WTC11 (cell line): ENCODE measurements around the gene NTN1.

ENCODE experiments used
- ETV6 ChIP-seq: sonication (generic); formaldehyde crosslinking; IDR thresholded peaks from 2 replicates; pipeline ENCODE4 v1.8.1; 2022; ENCODE audit warnings: mild to moderate bottlenecking, missing genetic modification reagents
- FOXP1 ChIP-seq: sonication (generic); formaldehyde crosslinking; IDR thresholded peaks from 2 replicates; pipeline ENCODE4 v1.8.0; 2022; ENCODE audit warnings: missing genetic modification reagents, mild to moderate bottlenecking, moderate library complexity, borderline replicate concordance
- IRF2 ChIP-seq: sonication (generic); formaldehyde crosslinking; IDR thresholded peaks from 2 replicates; pipeline ENCODE4 v1.8.0; 2022; ENCODE audit warnings: low read depth, missing genetic modification reagents, borderline replicate concordance
- KAT7 ChIP-seq: sonication (generic); formaldehyde crosslinking; IDR thresholded peaks from 2 replicates; pipeline ENCODE4 v1.8.1; 2023; ENCODE audit warnings: missing genetic modification reagents, mild to moderate bottlenecking, borderline replicate concordance
- NR3C1 ChIP-seq: sonication (generic); formaldehyde crosslinking; conservative IDR thresholded peaks from 2 replicates; pipeline ENCODE4 v1.8.1; 2023; ENCODE audit warnings: low read depth, mild to moderate bottlenecking, missing genetic modification reagents
- OVOL2 ChIP-seq: fragments of 250-450 bp; sonication (Bioruptor Pico); IDR thresholded peaks from 2 replicates; pipeline ENCODE4 v1.9.0; 2021; ENCODE audit warnings: mild to moderate bottlenecking, borderline replicate concordance
- SP1 ChIP-seq: sonication (generic); formaldehyde crosslinking; conservative IDR thresholded peaks from 2 replicates; pipeline ENCODE4 v1.8.1; 2022; ENCODE audit warnings: missing genetic modification reagents
- TCF7 ChIP-seq: sonication (generic); formaldehyde crosslinking; IDR thresholded peaks from 2 replicates; pipeline ENCODE4 v1.8.0; 2022; ENCODE audit warnings: mild to moderate bottlenecking, low read depth, missing genetic modification reagents, moderate library complexity
- TF ChIP-seq, protein P1 (sequence below): fragments of 200-600 bp; IDR thresholded peaks from 2 replicates; pipeline ENCODE4 v1.8.0; 2022; ENCODE audit warnings: antibody characterized with exemption
- TF ChIP-seq, protein P2 (sequence below): sonication (generic); formaldehyde crosslinking; IDR thresholded peaks from 2 replicates; pipeline ENCODE4 v1.8.0; 2022; ENCODE audit warnings: mild to moderate bottlenecking, missing genetic modification reagents
- TF ChIP-seq, protein P3 (sequence below): sonication (generic); formaldehyde crosslinking; IDR thresholded peaks from 2 replicates; pipeline ENCODE4 v1.8.1; 2022; ENCODE audit warnings: missing genetic modification reagents, borderline replicate concordance
- TF ChIP-seq, protein P4 (sequence below): sonication (generic); formaldehyde crosslinking; IDR thresholded peaks from 2 replicates; pipeline ENCODE4 v1.8.0; 2022; ENCODE audit warnings: mild to moderate bottlenecking, missing genetic modification reagents
- TF ChIP-seq, protein P5 (sequence below): sonication (generic); formaldehyde crosslinking; IDR thresholded peaks from 2 replicates; pipeline ENCODE4 v1.8.1; 2023; ENCODE audit warnings: mild to moderate bottlenecking, missing genetic modification reagents

DNA sequence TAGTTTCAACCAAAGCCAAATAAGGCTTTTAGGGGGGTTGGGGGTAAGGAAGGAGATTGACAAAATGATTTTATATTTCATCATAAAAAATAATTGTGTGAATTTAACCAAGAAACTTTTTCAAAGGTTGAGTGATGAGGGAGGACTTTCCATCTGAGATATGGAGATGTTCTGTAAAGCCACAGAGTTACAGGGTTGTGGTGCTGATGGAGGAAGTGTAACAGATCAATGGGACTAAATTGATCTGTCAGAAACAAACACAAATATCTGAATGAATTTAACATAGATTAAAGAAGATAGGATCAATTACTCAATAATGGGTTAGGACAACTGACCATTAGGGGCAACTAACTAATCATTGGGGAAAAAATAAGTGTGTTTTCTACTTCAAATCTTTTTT is 41.6 kb upstream of the NTN1 start:
- TF ChIP-seq NR3C1 (no peak), OVOL2 (CRISPR knock-in tag) (no peak), ETV6 (CRISPR knock-in tag) (no peak), IRF2 (CRISPR knock-in tag) (no peak), KAT7 (CRISPR knock-in tag) (no peak), SP1 (CRISPR knock-in tag) (no peak), TCF7 (no peak), FOXP1 (CRISPR knock-in tag) (no peak)
- TF ChIP-seq, protein P1, sequence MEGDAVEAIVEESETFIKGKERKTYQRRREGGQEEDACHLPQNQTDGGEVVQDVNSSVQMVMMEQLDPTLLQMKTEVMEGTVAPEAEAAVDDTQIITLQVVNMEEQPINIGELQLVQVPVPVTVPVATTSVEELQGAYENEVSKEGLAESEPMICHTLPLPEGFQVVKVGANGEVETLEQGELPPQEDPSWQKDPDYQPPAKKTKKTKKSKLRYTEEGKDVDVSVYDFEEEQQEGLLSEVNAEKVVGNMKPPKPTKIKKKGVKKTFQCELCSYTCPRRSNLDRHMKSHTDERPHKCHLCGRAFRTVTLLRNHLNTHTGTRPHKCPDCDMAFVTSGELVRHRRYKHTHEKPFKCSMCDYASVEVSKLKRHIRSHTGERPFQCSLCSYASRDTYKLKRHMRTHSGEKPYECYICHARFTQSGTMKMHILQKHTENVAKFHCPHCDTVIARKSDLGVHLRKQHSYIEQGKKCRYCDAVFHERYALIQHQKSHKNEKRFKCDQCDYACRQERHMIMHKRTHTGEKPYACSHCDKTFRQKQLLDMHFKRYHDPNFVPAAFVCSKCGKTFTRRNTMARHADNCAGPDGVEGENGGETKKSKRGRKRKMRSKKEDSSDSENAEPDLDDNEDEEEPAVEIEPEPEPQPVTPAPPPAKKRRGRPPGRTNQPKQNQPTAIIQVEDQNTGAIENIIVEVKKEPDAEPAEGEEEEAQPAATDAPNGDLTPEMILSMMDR, result no peak
- TF ChIP-seq, protein P2, sequence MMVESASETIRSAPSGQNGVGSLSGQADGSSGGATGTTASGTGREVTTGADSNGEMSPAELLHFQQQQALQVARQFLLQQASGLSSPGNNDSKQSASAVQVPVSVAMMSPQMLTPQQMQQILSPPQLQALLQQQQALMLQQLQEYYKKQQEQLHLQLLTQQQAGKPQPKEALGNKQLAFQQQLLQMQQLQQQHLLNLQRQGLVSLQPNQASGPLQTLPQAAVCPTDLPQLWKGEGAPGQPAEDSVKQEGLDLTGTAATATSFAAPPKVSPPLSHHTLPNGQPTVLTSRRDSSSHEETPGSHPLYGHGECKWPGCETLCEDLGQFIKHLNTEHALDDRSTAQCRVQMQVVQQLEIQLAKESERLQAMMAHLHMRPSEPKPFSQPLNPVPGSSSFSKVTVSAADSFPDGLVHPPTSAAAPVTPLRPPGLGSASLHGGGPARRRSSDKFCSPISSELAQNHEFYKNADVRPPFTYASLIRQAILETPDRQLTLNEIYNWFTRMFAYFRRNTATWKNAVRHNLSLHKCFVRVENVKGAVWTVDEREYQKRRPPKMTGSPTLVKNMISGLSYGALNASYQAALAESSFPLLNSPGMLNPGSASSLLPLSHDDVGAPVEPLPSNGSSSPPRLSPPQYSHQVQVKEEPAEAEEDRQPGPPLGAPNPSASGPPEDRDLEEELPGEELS (CRISPR knock-in tag), result no peak
- TF ChIP-seq, protein P3, sequence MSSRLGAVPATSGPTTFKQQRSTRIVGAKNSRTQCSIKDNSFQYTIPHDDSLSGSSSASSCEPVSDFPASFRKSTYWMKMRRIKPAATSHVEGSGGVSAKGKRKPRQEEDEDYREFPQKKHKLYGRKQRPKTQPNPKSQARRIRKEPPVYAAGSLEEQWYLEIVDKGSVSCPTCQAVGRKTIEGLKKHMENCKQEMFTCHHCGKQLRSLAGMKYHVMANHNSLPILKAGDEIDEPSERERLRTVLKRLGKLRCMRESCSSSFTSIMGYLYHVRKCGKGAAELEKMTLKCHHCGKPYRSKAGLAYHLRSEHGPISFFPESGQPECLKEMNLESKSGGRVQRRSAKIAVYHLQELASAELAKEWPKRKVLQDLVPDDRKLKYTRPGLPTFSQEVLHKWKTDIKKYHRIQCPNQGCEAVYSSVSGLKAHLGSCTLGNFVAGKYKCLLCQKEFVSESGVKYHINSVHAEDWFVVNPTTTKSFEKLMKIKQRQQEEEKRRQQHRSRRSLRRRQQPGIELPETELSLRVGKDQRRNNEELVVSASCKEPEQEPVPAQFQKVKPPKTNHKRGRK (CRISPR knock-in tag), result no peak
- TF ChIP-seq, protein P4, sequence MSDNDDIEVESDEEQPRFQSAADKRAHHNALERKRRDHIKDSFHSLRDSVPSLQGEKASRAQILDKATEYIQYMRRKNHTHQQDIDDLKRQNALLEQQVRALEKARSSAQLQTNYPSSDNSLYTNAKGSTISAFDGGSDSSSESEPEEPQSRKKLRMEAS (CRISPR knock-in tag), result no peak
- TF ChIP-seq, protein P5, sequence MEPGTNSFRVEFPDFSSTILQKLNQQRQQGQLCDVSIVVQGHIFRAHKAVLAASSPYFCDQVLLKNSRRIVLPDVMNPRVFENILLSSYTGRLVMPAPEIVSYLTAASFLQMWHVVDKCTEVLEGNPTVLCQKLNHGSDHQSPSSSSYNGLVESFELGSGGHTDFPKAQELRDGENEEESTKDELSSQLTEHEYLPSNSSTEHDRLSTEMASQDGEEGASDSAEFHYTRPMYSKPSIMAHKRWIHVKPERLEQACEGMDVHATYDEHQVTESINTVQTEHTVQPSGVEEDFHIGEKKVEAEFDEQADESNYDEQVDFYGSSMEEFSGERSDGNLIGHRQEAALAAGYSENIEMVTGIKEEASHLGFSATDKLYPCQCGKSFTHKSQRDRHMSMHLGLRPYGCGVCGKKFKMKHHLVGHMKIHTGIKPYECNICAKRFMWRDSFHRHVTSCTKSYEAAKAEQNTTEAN (CRISPR knock-in tag), result no peak
